ENCODE data around the gene CTXN2.

The CTXN2 gene

DNA sequence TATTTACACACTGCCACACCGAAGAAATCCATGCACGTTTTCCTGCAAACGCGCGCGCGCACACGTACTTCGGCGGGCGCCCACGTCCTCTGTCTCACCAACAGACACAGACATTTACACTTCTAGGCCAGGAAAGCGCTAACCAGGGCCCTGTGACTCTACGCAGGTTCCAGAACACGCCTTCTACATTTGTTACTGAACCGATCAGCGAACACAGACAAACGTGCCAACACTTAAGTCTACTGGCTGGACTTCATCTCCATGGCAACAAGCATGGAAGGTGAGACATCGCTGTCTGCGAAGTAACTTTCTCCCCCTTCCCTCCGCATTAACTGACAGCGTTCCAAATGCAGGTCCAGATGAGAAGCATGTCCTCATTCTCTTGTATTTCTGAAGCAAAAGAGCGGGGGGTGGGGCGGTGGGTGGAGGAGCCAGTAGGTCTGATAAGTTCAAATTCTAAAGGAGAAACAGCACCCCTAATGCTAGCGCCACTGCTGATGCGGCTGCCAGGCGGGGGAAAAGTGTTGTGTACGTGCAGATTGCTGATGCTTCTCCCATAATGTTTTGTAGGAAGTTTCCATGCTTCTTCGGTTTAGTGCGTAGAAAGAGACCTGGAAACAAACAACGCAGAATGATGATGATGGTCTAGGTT lies at the start of gene CTXN2:
TSS of gene CTXN2 (plus strand) at position 92 of the 652 bp plus-strand sequence. CDS start 9,636 bp downstream, outside the sequence.
- no peak for DNase-seq (ENCODE audit: low read depth, low spot score)

DNA sequence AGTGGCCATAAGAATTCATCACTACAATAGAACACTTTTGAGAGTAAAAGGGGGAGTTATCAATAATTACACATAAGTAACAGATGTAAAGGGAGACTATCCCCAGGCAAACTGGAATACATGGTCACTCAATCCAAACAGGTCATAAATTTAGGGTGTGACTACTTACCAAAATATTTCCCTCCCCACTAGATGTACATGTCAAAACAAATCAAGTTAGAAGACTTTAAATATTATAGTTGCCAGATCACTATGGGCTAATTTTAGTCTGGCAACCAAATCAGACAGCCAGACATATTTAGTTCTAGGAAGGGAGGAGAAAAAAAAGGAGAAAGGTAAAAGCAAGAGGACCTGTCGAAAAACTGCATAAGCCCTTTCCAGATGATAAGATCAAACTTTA lies 47.6 kb upstream of the CTXN2 start:
- DNase-seq (ENCODE audit: low read depth, low spot score) = no peak

DNA sequence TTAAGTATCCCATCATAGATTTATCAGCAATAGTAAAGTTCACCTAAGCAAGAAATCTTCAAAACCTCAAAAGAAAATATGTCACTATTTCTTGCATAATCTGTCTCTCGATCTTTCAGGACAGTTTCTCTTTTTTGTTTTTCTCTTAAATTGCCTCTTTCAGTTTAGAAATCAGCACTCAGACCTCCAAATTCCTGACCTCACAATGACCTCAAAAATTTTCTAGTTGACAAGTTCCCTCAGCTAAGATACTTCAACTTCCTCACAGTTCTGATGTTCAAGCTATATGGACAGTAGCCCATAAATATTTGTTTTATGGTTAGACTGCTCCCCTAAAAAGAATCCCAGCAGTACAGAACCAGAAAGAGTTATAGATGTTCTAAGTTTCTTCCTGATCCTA lies 46.6 kb upstream of the CTXN2 start:
- no peak for DNase-seq (ENCODE audit: low read depth, low spot score)

DNA sequence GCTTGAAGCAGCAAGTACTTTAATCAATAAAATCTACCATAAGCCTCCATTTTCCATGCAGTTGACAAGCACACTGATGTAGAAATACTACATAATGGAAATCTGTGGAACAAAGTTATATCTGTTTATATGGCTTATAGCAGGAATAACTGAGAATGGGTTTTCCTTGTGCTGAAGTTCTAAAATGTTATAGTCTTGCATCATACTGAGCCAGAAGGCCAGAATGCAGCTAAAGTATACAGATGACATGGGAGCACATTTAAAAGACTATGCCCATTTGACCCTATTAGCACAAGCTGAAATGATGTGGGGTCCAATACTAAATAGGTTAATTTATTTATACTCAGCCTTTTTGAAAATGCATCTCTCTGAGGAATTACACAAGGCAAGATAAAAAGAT lies 45.5 kb upstream of the CTXN2 start:
- DNase-seq (ENCODE audit: low read depth, low spot score) = no peak

DNA sequence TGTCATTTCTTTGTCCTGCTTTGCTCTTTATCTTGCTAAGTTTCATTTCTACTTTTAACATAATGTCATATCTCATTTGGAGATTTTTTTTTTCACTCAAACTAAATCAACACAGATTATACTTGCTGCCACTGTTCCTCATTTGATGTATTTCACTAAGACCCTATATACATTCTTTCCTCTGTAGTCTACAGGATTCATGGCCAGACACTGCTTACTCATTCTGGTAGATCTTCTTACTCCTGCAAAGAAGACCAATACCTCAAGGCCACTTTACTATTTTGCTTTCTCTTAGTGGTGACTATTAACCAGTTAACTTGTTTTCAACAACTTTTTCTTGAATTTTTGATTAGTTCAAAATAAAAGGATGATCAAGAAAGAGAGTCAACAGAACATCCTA lies 44.1 kb upstream of the CTXN2 start:
- no peak for DNase-seq (ENCODE audit: low read depth, low spot score)

DNA sequence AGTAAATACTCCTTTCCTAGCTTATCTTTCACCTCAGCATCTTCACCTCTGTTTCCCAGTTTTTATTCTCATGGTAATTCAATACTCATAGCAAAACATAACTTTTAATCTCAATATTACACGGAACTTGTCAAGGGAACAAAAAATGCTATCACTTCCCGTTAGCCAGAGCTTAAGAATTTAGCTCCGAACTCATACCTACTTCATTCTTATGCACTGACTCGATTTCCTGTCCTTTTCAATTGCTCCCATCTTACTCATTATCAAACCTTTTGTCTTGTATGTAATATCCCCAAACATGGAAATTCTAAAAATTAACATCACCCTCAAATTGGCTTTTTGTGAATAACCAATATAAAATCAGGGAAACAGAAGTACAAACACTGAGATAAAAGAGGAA lies 41.6 kb upstream of the CTXN2 start:
- no peak for DNase-seq (ENCODE audit: low read depth, low spot score)

DNA sequence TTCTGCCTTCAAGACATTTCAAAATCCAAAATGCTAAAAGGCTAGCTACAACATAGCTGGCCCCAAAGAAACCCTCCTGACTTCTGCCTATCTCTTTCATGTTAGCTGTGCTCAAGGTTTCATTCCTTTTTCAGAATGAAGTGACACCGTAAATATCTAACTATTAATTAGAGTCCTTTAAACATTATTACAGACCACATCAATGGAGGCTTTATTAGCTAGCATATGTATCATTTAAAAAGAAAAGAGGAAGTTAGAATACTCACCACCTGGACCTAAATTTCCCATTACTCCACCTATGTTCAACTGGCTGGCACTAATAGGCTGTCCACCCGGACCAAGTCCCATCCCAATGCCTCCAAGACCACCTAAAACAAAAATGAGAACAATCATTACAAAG lies 37.9 kb upstream of the CTXN2 start:
- no peak for DNase-seq (ENCODE audit: low read depth, low spot score)

DNA sequence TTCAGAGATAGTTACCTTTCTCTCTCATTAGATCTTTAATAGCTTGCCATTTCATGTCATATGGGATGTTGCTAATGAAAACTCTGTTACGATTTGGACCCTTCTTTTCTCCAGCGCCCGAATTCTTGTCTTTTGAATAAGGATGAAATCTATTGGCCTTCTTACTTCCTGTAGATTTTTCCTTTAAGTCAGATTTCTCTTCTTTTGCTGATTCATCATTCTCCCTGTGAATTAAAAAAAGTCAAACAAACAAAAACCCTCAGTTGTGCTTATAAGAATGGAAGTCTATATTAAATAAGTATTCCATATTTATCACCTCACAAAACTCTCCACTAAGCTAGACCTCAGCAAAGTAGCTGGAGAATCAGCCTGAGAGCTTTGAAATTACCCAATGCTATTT lies 22.8 kb upstream of the CTXN2 start:
- DNase-seq (ENCODE audit: low read depth, low spot score) = no peak

DNA sequence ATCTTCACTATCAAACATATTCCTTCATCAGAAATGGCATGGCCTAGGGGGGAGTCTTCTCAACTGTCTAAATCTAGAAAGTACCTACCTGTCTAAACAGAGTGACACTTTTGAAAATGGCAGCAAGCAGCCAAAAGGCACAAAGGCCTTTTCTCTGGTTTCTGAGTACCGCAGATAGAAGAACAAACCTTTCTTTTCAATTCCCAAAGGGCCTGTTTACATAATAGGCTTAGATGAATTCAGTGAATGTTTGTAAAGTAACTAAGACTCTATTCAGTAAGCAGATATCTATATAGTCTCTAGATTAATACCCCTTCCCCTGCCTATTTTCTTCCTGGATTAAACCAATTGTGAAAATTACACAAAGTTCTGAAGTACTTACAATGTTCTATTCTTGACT lies 20.5 kb upstream of the CTXN2 start:
- no peak for DNase-seq (ENCODE audit: low read depth, low spot score)

DNA sequence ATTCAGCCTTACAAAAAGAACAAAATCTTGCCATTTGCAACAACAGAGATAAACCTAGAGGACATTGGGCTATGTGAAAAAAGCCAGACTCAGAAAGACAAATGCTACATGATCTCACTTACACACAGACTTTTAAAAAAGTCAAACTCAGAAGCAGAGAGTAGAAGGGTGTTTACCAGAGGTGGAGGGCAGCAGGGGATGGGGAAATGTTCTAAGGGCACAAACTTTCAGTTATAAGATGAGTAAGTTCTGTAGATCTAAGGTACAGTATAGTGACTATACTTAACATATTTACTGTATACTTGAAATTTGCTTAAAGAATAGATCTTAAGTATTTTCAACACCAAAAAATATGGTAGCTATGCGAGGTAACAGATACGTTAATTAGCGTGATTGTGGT lies 16.3 kb upstream of the CTXN2 start:
- DNase-seq (ENCODE audit: low read depth, low spot score) = no peak

DNA sequence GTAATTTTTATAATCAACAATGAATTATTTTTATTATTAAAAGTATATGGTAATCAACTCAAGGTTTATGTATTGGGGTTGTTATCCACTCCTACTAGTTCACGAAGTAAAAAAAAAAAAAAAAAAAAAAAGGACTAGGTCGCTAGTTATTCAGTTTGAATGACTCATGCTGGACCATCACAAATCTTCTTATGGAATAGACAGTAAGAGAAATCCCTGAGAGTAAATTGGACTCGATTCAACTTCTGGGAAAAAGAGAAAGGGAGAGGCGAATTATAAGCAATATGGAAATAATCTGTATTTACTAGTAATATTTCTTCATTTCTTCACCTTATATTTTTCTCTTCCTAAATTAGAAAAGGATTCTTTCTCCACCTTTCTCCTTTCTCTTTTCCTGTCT lies 15.4 kb upstream of the CTXN2 start:
- DNase-seq (ENCODE audit: low read depth, low spot score) = no peak

DNA sequence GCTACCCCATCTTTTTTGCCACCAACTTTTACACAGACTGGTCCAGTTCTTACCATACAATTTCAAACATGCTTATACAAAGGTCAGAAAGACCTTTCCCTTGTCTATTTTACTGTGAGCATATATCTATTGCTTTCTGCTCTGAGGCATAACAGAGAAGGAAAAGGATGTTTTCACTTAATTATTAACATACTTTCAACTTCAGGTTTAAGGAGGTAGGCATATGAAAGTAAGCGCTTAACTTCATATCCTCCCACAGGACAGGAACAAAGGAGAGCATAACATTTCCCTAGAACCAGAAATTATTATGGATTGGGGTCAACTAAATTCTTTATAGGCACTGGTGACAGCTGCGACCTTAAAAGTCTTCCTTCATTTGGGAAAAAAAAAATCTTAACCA lies 14.5 kb upstream of the CTXN2 start:
- no peak for DNase-seq (ENCODE audit: low read depth, low spot score)

DNA sequence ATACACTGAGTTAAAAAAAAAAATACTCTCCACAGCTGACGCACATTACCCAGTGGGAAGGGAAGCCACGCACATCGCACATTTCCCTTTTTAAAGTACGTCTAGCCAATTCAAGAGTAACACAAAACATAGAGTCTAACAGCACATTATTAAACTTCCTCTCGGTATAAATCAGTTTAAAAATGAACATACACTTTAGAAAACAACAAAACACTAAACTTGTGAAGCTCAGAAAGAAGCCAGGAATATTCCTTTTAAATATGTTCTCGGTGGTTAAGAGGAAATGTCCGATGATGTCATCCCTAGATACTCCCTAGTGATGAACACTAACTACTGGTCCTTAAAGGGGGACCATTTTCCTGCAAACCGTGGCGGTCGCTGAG lies 14.1 kb upstream of the CTXN2 start:
- no peak for DNase-seq (ENCODE audit: low read depth, low spot score)

DNA sequence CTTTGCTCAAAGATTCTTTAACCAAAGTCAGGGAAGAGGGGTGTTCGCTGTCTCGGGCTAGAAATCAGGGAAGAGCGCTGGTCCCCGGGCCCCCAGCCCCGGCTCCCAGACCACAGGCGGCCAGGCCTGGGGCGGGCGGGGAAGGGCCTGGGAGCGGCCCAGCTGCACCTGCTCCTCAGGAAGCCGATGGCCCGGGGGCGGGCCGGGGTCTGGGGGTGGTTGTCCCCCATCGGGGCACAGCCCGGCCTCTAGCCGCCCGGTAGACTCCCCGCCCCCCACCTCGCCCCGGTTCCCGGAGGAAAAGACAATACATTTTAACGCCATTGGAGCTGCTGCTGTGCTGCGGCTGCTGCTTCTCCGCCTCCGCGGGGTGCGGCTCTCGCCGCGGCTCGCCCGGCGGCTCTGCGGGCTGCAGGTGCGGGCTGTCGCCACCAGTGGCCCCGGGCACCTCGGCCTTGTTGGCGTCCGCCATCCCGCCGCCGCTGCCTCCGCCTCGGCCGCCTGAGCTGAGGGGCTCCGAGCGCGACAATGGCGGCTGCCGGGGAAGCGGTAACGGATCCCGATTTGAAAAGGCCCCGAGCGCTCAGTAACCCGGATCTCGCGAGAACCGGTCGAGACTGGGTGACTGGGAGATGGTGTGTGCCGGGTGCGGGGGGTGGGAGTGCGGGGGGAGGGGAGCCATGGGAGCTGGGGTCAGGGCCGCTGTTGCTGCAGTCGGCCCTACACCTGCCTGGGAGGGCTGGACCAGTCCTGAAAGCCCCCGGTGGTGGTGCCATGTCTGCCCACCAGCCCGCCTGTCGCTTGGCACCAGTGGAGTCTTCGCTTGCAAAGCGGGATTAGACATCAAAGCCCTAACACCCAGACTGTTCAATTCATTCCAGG lies 13.5 kb upstream of the CTXN2 start, which contains the start of gene MYEF2:
TSS of gene MYEF2 (minus strand) at position 530 of the 882 bp plus-strand sequence. CDS start at position 472, 58 bp downstream.
- peak; percentile 67 for DNase-seq (ENCODE audit: low read depth, low spot score)

DNA sequence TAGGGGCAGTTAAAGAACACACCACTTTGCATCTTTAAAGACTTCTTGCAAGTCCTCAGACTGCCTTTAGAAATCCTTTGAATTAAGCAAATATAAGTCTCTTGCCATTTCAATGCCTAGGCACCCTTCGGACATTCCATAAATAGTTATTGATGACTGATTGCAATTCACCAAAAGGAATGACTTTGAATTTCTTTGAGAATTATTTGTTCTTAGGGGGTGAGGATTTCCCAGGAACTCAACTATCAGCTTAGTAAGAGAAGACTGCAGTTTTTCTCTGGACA lies 12.9 kb upstream of the CTXN2 start:
- DNase-seq (ENCODE audit: low read depth, low spot score) = no peak

DNA sequence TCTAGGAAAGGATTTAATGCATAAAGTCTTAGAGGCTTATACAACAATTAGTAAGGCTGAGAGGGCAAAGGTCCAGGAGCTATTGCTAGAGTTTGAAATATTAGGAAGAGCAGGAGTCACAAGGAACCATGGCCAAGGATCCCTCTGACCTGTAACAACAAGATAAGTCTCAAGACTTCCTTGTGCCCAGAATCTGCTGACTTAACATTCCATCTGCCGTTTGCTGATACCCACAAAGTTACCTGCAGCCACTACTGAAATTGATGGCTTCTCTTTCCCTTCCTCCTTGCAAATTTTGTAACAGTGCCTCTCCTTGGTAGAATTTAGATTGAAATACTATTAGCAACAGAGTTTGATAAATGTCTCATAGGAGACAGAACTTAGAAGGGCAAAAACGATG lies 8.7 kb upstream of the CTXN2 start:
- DNase-seq (ENCODE audit: low read depth, low spot score) = no peak

DNA sequence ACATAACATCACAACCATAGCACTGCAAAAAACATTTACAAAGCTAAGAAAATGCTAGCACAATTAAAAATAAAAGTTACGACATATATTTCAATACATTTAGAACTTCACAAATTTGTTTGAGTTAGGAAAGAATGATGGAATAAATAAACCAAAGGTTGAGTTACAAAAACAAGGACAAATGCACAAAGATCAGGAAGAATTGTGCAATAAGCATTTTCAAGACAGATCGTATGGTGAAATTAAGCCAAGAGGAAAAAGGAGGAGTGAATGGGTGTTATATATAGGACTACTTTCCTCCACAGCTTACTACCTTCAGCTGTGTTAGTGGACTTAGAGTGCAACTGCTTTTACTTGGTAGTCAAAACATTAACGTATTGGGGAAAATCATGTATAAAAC lies 5.9 kb upstream of the CTXN2 start:
- no peak for DNase-seq (ENCODE audit: low read depth, low spot score)

DNA sequence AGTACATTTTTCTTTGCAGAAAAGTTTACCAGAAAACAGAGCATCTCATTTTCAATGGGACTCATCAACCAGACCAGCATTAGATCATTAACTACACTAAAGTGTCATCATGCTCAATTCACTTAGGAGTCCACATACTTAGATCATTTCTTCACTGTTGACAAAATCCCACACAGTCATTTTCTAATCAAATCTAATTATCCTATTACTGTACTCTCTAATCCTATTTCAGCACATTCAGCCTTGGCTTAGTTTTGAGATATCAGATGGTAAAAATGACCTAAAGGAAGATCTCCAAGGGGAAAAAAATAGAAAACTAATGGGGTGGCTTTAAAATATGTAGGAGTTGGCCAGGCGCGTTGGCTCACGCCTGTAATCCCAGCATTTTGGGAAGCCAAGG lies 5.2 kb upstream of the CTXN2 start:
- no peak for DNase-seq (ENCODE audit: low read depth, low spot score)

DNA sequence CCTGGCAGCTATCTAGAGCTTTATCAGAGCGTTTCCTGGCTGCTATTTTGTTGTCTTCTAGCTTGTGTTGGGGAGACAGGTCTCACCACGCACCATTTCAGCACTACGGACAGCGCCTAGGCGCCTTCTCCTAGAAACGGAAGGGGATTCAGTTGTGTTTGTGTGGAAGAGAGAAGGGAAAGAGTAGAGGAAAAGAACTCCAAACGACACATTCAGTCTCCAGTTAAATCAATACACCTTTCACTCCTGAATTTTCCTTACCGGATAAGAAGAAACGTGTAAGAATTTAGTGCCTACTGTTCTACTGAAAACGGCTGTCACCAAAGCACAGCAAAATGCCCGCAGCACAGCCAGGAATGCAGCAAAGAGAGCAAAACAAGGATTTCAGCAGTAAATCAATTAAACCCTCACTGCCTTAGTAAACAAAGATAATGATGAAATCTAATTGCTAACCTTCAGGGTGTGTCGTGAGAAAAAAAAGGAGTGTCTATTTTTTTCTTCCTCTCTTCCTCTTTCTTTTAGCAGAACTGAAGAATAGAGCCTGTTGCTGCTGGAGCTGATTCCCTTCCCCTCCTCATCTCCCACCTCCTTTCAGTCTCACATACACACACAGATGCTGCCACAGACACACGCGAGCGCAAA lies 412 bp upstream of the CTXN2 start:
- DNase-seq (ENCODE audit: low read depth, low spot score) = no peak

DNA sequence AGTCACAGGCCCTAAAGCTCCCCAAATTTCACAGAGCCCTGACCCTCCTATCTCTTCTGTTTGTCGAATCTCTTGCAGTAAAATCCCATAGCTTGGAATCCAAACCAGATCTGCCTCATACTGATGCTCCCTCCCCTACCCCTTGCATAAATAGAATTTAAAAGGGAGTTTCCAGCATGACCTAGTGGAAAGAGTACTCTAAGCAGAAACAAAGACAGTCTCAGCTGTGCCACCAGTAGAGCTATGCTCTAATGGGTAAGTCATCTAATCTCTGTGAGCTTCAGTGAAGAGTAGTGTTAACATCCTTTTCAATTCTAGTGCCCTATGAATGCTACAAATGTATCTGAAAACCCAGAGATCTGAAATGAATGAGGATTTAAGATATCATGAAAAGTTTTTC lies 10.6 kb downstream of the CTXN2 start:
- DNase-seq (ENCODE audit: low read depth, low spot score) = no peak

DNA sequence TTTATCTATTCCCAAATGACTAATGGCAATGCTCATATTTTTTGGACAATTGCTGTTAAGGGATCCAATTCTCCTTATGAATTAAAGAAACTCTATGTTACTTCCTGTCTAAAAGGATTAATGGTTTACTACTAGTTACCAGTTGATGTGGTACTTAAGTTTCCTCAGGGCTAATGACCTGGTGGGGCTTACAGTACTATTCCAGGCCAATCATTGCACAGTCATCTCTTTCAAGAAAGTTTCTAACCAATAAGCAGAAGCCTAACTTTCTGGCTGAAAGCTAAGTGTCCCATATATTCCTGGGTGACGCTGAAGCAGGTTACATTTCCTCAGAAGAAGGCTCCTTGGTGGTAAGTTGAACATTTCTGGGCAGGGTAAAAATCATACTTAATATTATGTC lies 14.5 kb downstream of the CTXN2 start, which contains the start of gene SLC12A1:
TSS of gene SLC12A1 (plus strand) at position 322 of the 400 bp plus-strand sequence. CDS start 1,418 bp downstream, outside the sequence.
- DNase-seq (ENCODE audit: low read depth, low spot score) = no peak

DNA sequence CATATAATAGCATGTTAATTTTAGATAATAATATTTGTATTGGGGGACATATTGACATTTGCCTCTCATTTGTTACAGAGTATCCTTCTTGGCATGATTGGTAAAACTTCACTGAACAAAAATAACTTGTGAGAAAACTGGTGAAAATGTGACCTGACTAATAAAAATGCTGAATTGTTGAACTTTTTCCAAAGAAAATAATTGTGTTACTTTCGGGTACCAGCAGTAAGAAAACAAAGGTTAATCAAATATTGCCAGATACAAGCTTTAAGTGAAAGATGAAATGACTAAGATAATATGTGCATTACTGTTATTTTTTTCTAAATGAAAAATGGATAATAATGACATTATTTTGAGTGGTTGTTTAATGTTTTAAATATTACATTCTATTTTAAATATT lies 29.8 kb downstream of the CTXN2 start:
- DNase-seq (ENCODE audit: low read depth, low spot score) = no peak

DNA sequence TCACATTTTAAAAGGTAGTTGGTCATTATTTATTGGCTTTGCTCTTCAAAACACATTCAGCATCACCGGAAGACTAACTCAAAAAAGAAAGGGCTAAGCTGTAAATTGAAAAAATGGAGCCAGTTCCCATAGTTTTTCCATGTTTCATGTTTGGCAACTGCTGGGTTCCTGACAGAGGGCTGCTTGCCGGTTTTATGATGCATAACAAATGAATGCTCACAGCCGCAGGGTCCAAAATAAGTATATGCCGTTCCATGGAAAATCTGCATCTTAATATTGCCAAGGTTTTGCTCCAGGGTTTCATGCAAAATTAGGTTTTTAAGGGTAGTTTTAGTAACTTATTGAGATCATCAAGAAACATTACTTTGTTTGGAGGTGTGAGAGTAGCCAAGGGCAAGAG lies 30.4 kb downstream of the CTXN2 start:
- no peak for DNase-seq (ENCODE audit: low read depth, low spot score)

Data from iPS DF 19.7 (cell line).